ENCODE results near the gene SEMA6C. TPM values are rescaled to one million over a fixed set of nuclear protein-coding genes. Genes with fewer than 3 reads are reported as not detected.

The SEMA6C gene
- polyA plus RNA-seq, 3 donors, result 0.39 to 1.4 (median 0.97) TPM

GRCh38 chr1:151157067-151157531 is 10.7 kb upstream of the SEMA6C start:
- Histone ChIP-seq H3K27ac (ENCODE audit: low read depth in 1 of 2, low read length in 2 of 2) (peak overlapping the region; percentile 60 to 79), H3K27me3 (ENCODE audit: control insufficient read depth in 2 of 2, insufficient read depth in 2 of 2, low read length in 2 of 2) (no peaks in the 10 kb centered on the region), H3K9ac (ENCODE audit: insufficient read depth, low read length, poor library complexity, severe bottlenecking) (peak overlapping the region; percentile 52), H4K20me1 (ENCODE audit: insufficient read depth, low read length) (peaks cover 55% of the 10 kb centered on the region), H3K4me2 (replicated peaks; ENCODE audit: extremely low read depth, low read length, poor library complexity, severe bottlenecking) (peak overlapping the region; percentile 88), H3K9me3 (replicated peaks in 1 of 2; ENCODE audit: control insufficient read depth in 1 of 2, insufficient read depth in 1 of 2, low read length in 2 of 2) (no peaks in the 10 kb centered on the region), H2AFZ (ENCODE audit: insufficient read depth, low read depth, low read length, poor library complexity, severe bottlenecking) (peak overlapping the region; percentile 62), H3K4me3 (replicated peaks in 1 of 3; ENCODE audit: low read depth in 2 of 3, low read length in 3 of 3) (peak overlapping the region; percentile 74 to 91 (median 91)), H3K4me1 (ENCODE audit: control insufficient read depth in 1 of 2, insufficient read depth in 2 of 2, low read length in 2 of 2) (peaks cover 54 to 65% of the 10 kb centered on the region in 2 donors), H3K36me3 (replicated peaks in 1 of 2; ENCODE audit: control insufficient read depth in 1 of 2, insufficient read depth in 2 of 2, low read length in 2 of 2) (peaks cover 10 to 34% of the 10 kb centered on the region in 2 donors), H3K79me2 (ENCODE audit: insufficient read depth, low read length) (peaks cover 55% of the 10 kb centered on the region)
- intact Hi-C loops (cut with micrococcal nuclease), result loop anchor here (1.0 to 5.0 kb wide), 4 partner anchors 8 to 395 kb away; partner anchors contain the start of gene LYSMD1 (in 1 of the 2)
- no peak for TF ChIP-seq CTCF (IDR thresholded peaks at IDR 0.05)
- no peaks in the 10 kb centered on the region for H3K9me3 Mint-ChIP-seq
- 3% methylated on average over 3 of the region's 6 CpGs for WGBS (ENCODE audit: insufficient coverage)
- H3K27ac Mint-ChIP-seq, result peak overlapping the region; percentile 90 to 96 (median 95)
- H3K4me3 Mint-ChIP-seq, result peak overlapping the region; percentile 98
- peaks cover 28 to 36% of the 10 kb centered on the region in 2 donors for H3K36me3 Mint-ChIP-seq
- peaks cover 0 to 7% (median 0%) of the 10 kb centered on the region in 3 donors for H3K27me3 Mint-ChIP-seq (ENCODE audit: low read depth in 3 of 3)
- H3K4me1 Mint-ChIP-seq, result peaks cover 56% of the 10 kb centered on the region
- DNase-seq, result peak; percentile 34 to 72 (median 66)

GRCh38 chr1:151156515-151156819 is 10.0 kb upstream of the SEMA6C start, which contains the start of gene TNFAIP8L2:
Gene TNFAIP8L2, plus strand, starts transcription at chr1:151156649. Its CDS starts 2,049 bp downstream, at chr1:151158698.
- Histone ChIP-seq H3K27me3 (ENCODE audit: control insufficient read depth in 2 of 2, insufficient read depth in 2 of 2, low read length in 2 of 2) (no peaks in the 10 kb centered on the region), H2AFZ (ENCODE audit: insufficient read depth, low read depth, low read length, poor library complexity, severe bottlenecking) (peak within 1 kb of the TSS; percentile 62), H3K36me3 (replicated peaks in 1 of 2; ENCODE audit: control insufficient read depth in 1 of 2, insufficient read depth in 2 of 2, low read length in 2 of 2) (peaks cover 10 to 28% of the 10 kb centered on the region in 2 donors), H3K4me3 (replicated peaks in 1 of 3; ENCODE audit: low read depth in 2 of 3, low read length in 3 of 3) (peak within 1 kb of the TSS; percentile 74 to 91 (median 91)), H3K27ac (ENCODE audit: low read depth in 1 of 2, low read length in 2 of 2) (peak within 1 kb of the TSS; percentile 60 to 79), H3K79me2 (ENCODE audit: insufficient read depth, low read length) (peaks cover 49% of the 10 kb centered on the region), H3K9ac (ENCODE audit: insufficient read depth, low read length, poor library complexity, severe bottlenecking) (peak within 1 kb of the TSS; percentile 52), H4K20me1 (ENCODE audit: insufficient read depth, low read length) (peaks cover 49% of the 10 kb centered on the region), H3K9me3 (replicated peaks in 1 of 2; ENCODE audit: control insufficient read depth in 1 of 2, insufficient read depth in 1 of 2, low read length in 2 of 2) (no peaks in the 10 kb centered on the region), H3K4me1 (ENCODE audit: control insufficient read depth in 1 of 2, insufficient read depth in 2 of 2, low read length in 2 of 2) (peaks cover 51 to 60% of the 10 kb centered on the region in 2 donors), H3K4me2 (replicated peaks; ENCODE audit: extremely low read depth, low read length, poor library complexity, severe bottlenecking) (peak within 1 kb of the TSS; percentile 88)
- no peaks in the 10 kb centered on the region for H3K9me3 Mint-ChIP-seq
- H3K27me3 Mint-ChIP-seq (ENCODE audit: low read depth in 3 of 3), result peaks cover 0 to 7% (median 0%) of the 10 kb centered on the region in 3 donors
- no peak for TF ChIP-seq CTCF (IDR thresholded peaks at IDR 0.05)
- peaks cover 49% of the 10 kb centered on the region for H3K4me1 Mint-ChIP-seq
- H3K4me3 Mint-ChIP-seq, result peak within 1 kb of the TSS; percentile 98
- intact Hi-C loops (cut with micrococcal nuclease), result loop anchor here in 1 of 2 donors (2.0 to 5.0 kb wide), 3 partner anchors 58 to 394 kb away; no protein-coding TSS in a partner anchor
- peak; percentile 64 to 72 (median 64) for DNase-seq
- peak within 1 kb of the TSS; percentile 90 to 96 (median 95) for H3K27ac Mint-ChIP-seq
- 0% methylated on average over 3 of the region's 4 CpGs for WGBS (ENCODE audit: insufficient coverage)
- peaks cover 22 to 30% of the 10 kb centered on the region in 2 donors for H3K36me3 Mint-ChIP-seq

Measured in CD14-positive monocyte (primary cell).